Vagina (tissue), 2 donors: ENCODE measurements around the gene EPC2. TPM values are rescaled to one million over a fixed set of nuclear protein-coding genes. Genes with fewer than 3 reads are reported as not detected.

Experiments used
- DNase-seq, 2 donors: peaks; one replicate each; pipeline ENCODE4 v3.0.0-alpha.2; 2017; ENCODE audit errors: extremely low spot score in 2 of 2
- H3K27ac ChIP-seq: fragments of 200-600 bp; sonication (generic); one replicate; pipeline ENCODE4 v1.5.1; 2019
- H3K27me3 ChIP-seq: fragments of 200-600 bp; sonication (generic); one replicate; pipeline ENCODE4 v1.5.1; 2019
- H3K36me3 ChIP-seq, 2 donors: fragments of 200-600 bp; sonication (generic); one replicate each; pipeline ENCODE4 v1.5.1; 2017 to 2019
- H3K4me1 ChIP-seq: fragments of 200-600 bp; sonication (generic); one replicate; pipeline ENCODE4 v1.5.1; 2019
- H3K4me3 ChIP-seq, 2 donors: fragments of 200-600 bp; sonication (generic); 1 replicate in 1 of 2; 2 replicates in 1 of 2; pipeline ENCODE4 v1.5.1; 2016 to 2019
- H3K9me3 ChIP-seq: fragments of 200-600 bp; sonication (generic); one replicate; pipeline ENCODE4 v1.5.1; 2019
- CTCF ChIP-seq, 3 experiments: fragments of 450-650 bp in 2 of 3; fragments of 200-600 bp in 1 of 3; sonication (generic) in 1 of 3; IDR thresholded peaks; one replicate each; pipeline ENCODE4 v1.5.1; 2017 to 2019; ENCODE audit warnings: antibody characterized with exemption in 3 of 3, mild to moderate bottlenecking in 2 of 3, moderate library complexity in 2 of 3
- POLR2A ChIP-seq, 2 donors: fragments of 450-650 bp; IDR thresholded peaks; one replicate each; pipeline ENCODE4 v1.6.1; 2017; ENCODE audit warnings: antibody characterized with exemption in 2 of 2, mild to moderate bottlenecking in 2 of 2, moderate library complexity in 2 of 2
- POLR2AphosphoS5 ChIP-seq, 2 donors: sonication (generic); formaldehyde crosslinking; IDR thresholded peaks; one replicate each; pipeline ENCODE4 v1.9.0; 2017; ENCODE audit warnings: antibody characterized with exemption in 2 of 2, mild to moderate bottlenecking in 2 of 2, low read depth in 1 of 2; ENCODE audit not compliant: insufficient read depth in 1 of 2
- intact Hi-C: fragments of 100-400 bp; cut with DNase I; formaldehyde crosslinking; loops from one replicate; pipeline ENCODE4 v1.15.1; 2023
- total RNA-seq: library from RNA; depleted of rRNA; stranded (reverse); fragments of >200 nt; gene quantifications from one replicate; pipeline ENCODE4 v1.2.3, GENCODE V29; 2016

The EPC2 gene
- total RNA-seq, 1 donor from 2014 or later: 31.9 TPM

DNA sequence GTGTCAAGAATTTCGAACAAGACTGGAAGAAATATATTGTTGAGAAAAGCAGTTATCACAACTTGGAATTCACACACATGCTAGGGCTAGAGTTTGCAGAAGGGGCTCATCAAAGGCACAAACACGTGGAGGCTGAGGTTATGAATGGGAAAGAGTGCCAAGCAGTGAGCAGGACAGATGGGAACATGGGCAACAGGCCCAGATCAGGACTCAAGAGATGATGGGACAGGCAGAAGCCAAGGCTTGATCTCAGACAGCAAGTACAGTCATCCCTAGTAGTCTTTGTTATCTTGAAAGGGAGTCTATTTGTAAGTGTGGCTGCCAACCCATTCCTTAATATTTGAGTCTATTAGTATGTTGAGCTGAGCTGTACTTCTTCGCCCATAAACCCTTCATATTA is 22.2 kb upstream of the EPC2 start:
- Histone ChIP-seq H3K36me3 (no peaks in the 10 kb centered on the region), H3K4me1 (no peaks in the 10 kb centered on the region), H3K9me3 (no peaks in the 10 kb centered on the region), H3K27me3 (no peaks in the 10 kb centered on the region), H3K27ac (no peak overlapping the region), H3K4me3 (no peak overlapping the region)
- TF ChIP-seq POLR2AphosphoS5 (IDR thresholded peaks at IDR 0.05; ENCODE audit: insufficient read depth in 1 of 2, low read depth in 1 of 2) (no peak), POLR2A (IDR thresholded peaks at IDR 0.05) (no peak), CTCF (IDR thresholded peaks at IDR 0.05) (no peak)
- intact Hi-C loops: no loop called here
- DNase-seq: no peak

DNA sequence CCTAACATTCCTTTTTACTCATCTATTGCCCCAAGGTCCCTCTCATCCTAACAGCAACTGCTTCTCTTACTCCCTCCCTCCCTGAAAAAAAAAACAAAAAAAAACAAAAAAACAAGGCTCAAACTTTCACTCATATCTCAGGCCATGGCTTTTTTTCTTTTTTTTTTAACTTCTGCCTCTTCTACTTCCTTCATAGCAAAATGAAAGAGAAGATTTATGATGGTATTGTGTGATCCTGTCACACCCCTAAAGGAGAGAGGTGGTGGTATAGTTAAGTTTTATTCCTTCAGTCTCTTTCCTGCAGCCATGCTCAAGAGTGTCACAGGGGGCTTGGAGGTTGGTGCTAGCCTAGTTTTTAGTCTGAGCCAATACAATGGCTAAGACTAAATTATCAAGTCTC is 21.5 kb upstream of the EPC2 start:
- H3K4me3 ChIP-seq: no peak overlapping the region
- no peak for TF ChIP-seq POLR2A (IDR thresholded peaks at IDR 0.05)
- TF ChIP-seq CTCF (IDR thresholded peaks at IDR 0.05): no peak
- TF ChIP-seq POLR2AphosphoS5 (IDR thresholded peaks at IDR 0.05; ENCODE audit: insufficient read depth in 1 of 2, low read depth in 1 of 2): no peak
- H3K4me1 ChIP-seq: no peaks in the 10 kb centered on the region
- H3K36me3 ChIP-seq: no peaks in the 10 kb centered on the region
- no peaks in the 10 kb centered on the region for H3K27me3 ChIP-seq
- intact Hi-C loops: no loop called here
- DNase-seq: no peak
- H3K27ac ChIP-seq: no peak overlapping the region
- H3K9me3 ChIP-seq: no peaks in the 10 kb centered on the region

- intact Hi-C loops: no loop called here
- no peaks in the 10 kb centered on the region for H3K9me3 ChIP-seq
- no peak overlapping the region for H3K27ac ChIP-seq
- H3K27me3 ChIP-seq: no peaks in the 10 kb centered on the region
- H3K4me1 ChIP-seq: no peaks in the 10 kb centered on the region
- no peak for DNase-seq
- H3K4me3 ChIP-seq: no peak overlapping the region
- no peak for TF ChIP-seq CTCF (IDR thresholded peaks at IDR 0.05)
- TF ChIP-seq POLR2AphosphoS5 (IDR thresholded peaks at IDR 0.05; ENCODE audit: insufficient read depth in 1 of 2, low read depth in 1 of 2): no peak
- no peak for TF ChIP-seq POLR2A (IDR thresholded peaks at IDR 0.05)
- H3K36me3 ChIP-seq: no peaks in the 10 kb centered on the region
Observed at GRCh38 chr2:148627224-148627623, 17.3 kb upstream of the EPC2 start.

GRCh38 chr2:148634749-148635148 is 9.8 kb upstream of the EPC2 start:
- no peak overlapping the region for H3K4me3 ChIP-seq
- H3K9me3 ChIP-seq: no peaks in the 10 kb centered on the region
- no peaks in the 10 kb centered on the region for H3K36me3 ChIP-seq
- no peaks in the 10 kb centered on the region for H3K27me3 ChIP-seq
- no peaks in the 10 kb centered on the region for H3K4me1 ChIP-seq
- TF ChIP-seq CTCF (IDR thresholded peaks at IDR 0.05) (no peak), POLR2AphosphoS5 (IDR thresholded peaks at IDR 0.05; ENCODE audit: insufficient read depth in 1 of 2, low read depth in 1 of 2) (no peak), POLR2A (IDR thresholded peaks at IDR 0.05) (no peak)
- intact Hi-C loops: no loop called here
- no peak for DNase-seq
- H3K27ac ChIP-seq: no peak overlapping the region

DNA sequence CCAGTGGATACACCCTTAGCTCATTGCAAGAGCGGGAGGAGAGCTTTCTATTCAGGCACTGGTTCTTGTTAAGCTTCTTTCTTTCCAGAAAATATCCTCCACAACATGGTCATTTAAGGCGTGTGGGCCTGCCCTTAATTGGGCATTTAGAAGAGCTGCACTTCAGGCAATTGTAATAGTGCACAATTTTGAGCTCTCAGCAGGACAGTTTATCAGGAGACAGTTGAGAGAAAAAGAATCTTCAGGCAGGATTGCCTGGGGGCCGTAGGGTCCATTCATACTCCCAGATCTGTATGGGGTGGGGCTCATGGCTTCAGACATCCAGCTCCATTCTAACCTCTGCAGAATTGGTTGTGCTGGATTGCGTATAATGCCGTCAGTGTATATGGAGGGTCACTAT is 6.0 kb upstream of the EPC2 start:
- no peak for DNase-seq
- intact Hi-C loops: no loop called here
- H3K4me3 ChIP-seq: no peak overlapping the region

More for the DNA sequence above, 6.0 kb upstream of the EPC2 start:
- Histone ChIP-seq H3K9me3 (no peaks in the 10 kb centered on the region), H3K27me3 (no peaks in the 10 kb centered on the region), H3K36me3 (no peaks in the 10 kb centered on the region), H3K27ac (no peak overlapping the region), H3K4me1 (peaks cover 8% of the 10 kb centered on the region)
- no peak for TF ChIP-seq CTCF (IDR thresholded peaks at IDR 0.05)
- no peak for TF ChIP-seq POLR2AphosphoS5 (IDR thresholded peaks at IDR 0.05; ENCODE audit: insufficient read depth in 1 of 2, low read depth in 1 of 2)
